T-helper 17 cell (primary cell): ENCODE measurements around the gene PEAR1. TPM values are rescaled to one million over a fixed set of nuclear protein-coding genes. Genes with fewer than 3 reads are reported as not detected.

Source experiments
- ATAC-seq: fragments of 150-1000 bp; cut with Tn5 transposase; 2 replicates; pipeline ENCODE4 v1.10.0; 2021; ENCODE audit warnings: mild to moderate bottlenecking, moderate library complexity
- DNase-seq, 3 donors: peaks; one replicate each; pipeline versions ENCODE4 v3.0.0 to v3.0.0-alpha.2; 2020 to 2021
- H3K9me3 ChIP-seq: one replicate; pipeline ENCODE4 v1.7.0; 2013; ENCODE audit warnings: low read length, mild to moderate bottlenecking; ENCODE audit not compliant: control insufficient read depth, poor library complexity, severe bottlenecking
- H3K27ac Mint-ChIP-seq: one replicate; pipeline ENCODE4 v1.8.0; 2022; ENCODE audit warnings: mild to moderate bottlenecking, moderate library complexity, mixed read lengths
- H3K27me3 Mint-ChIP-seq: one replicate; pipeline ENCODE4 v1.8.0; 2022; ENCODE audit warnings: mixed read lengths
- H3K36me3 Mint-ChIP-seq: one replicate; pipeline ENCODE4 v1.8.0; 2022; ENCODE audit warnings: low read depth, mixed read lengths
- H3K4me1 Mint-ChIP-seq: one replicate; pipeline ENCODE4 v1.8.0; 2022; ENCODE audit warnings: mild to moderate bottlenecking, mixed read lengths
- H3K4me3 Mint-ChIP-seq: one replicate; pipeline ENCODE4 v1.8.0; 2022; ENCODE audit warnings: mild to moderate bottlenecking, moderate library complexity, mixed read lengths
- total RNA-seq, 4 donors: library from RNA in 2 of 4; stranded (reverse) in 2 of 4; gene quantifications; one replicate each; pipeline ENCODE4 v1.2.3 and lab custom pipeline; 2022 to 2026

PEAR1 gene
- total RNA-seq, 2 donors from 2014 or later = 0.42 to 17.7 TPM

DNA sequence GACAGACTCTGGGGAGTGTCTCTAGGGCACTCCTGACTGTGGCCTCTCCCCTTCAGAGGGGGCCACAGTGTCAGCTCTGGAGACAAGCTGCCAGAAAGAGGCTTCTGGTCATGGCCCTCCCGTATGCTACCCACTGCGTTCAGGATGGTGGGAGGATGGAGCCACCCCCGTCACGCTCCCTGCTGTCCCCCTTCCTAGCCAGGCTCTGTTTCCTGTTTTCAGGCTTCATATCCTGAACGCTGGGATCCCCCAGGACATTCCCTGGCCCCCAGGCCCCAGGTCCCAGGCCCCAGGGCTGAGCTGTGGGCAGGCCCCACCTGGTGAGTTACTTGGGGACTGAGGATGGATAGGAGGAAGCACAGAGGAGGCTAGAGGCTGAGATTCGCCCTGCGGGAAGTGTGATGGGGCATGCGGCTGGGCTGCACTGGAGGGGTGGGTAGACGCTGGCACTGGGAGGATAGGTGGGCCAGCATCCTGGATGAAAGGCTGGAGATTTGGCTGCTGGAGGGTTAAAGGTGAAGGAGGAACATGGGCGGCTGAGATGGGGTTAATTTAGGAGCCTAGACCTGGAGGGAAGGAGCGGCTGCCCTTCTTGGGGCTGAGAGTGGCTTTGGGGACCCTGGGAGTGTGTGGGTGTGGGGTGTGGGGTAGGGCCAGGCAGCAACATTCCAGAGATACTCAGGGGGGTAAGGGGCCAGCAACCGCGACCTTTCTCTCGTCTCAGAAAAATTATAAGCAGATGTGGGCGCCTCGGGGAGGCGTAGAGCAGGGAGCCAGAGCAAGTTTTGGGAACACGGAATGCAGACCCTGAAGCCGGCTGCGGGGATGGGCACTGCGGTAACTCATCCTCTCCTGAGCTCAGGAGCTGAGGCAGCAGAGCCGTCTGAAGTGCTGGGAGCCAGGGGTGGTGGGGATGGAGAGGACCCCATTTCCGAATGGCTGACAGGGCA, 8.7 kb downstream of the PEAR1 start:
- H3K4me3 Mint-ChIP-seq = no peak overlapping the region
- H3K27me3 Mint-ChIP-seq = peaks cover 49% of the 10 kb centered on the region
- DNase-seq (no peak), ATAC-seq (no peak)
- no peaks in the 10 kb centered on the region for H3K9me3 ChIP-seq
- no peak overlapping the region for H3K27ac Mint-ChIP-seq
- H3K4me1 Mint-ChIP-seq = peaks cover 15% of the 10 kb centered on the region
- H3K36me3 Mint-ChIP-seq = peaks cover 6% of the 10 kb centered on the region

DNA sequence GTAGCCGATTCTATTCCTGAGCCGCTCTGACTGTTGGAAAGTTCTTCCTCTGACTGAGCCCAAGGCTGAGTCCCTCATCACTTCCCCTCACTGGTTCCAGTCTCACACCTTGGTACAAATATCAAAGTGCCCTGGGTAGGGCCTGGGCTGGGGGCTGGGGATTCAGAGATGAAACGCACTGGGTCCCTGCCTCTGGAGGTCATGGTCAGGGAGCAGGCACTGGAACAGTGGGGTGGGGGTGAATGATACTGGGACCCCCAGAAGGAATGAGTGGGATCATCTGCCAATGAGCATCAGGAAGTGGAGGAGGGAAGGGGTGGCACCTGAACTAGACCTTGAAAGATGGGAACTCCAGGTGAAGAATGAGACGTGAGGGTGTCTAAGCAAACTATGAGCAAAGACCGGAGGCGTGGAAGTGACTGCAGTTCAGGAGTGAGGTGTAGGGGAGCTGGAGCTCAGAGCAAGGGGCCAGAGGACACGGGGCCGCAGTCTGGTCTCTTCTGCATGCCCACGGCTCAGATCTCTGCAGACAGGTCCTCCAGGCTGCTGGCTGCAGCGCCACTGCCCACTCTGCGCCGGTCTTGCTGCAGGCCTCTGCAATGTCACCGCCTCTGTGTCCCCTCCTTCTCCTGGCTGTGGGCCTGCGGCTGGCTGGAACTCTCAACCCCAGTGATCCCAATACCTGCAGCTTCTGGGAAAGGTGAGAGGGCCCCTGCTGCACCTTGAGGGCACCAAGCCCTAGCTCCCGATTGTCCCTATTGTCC, 10.0 kb downstream of the PEAR1 start:
- Mint-ChIP-seq H3K27me3 (peaks cover 40% of the 10 kb centered on the region), H3K36me3 (peaks cover 5% of the 10 kb centered on the region), H3K27ac (no peak overlapping the region), H3K4me3 (no peak overlapping the region), H3K4me1 (peaks cover 9% of the 10 kb centered on the region)
- no peaks in the 10 kb centered on the region for H3K9me3 ChIP-seq
- DNase-seq (no peak), ATAC-seq (no peak)

DNA sequence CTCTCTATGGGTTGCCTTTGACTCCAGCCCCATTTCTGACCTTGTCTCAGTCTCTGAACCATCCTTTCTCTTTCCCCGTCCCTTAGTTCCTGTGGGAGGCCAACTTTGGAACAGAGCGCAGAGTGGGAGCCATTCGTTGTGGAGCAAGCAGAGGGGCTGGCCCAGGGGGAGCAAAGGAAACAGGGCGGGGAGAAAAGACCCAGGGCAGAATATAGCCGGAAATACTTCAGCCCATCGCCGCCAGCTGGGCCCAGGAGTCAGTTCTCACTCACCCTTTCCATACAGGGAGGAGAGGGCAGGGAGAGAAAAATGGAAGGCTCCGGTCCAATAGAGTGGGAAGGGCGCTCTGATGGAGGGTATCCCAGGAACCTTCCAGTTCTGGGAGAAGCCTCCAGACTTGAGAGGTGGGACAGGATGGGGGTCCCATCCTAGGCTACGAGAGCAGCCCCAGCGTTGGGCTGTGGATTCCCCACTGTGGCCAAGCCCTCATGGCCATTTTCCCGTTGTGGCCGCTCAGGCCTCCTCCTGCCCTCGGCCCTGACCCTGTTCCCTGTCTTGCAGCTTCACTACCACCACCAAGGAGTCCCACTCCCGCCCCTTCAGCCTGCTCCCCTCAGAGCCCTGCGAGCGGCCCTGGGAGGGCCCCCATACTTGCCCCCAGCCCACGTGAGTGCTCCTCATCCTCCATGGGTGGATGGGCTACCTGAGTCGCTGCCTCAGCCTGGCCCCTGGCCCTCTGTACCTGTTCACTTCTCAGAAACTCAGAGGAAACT, 10.9 kb downstream of the PEAR1 start:
- DNase-seq = no peak
- peaks cover 36% of the 10 kb centered on the region for H3K27me3 Mint-ChIP-seq
- no peak overlapping the region for H3K4me3 Mint-ChIP-seq
- peaks cover 7% of the 10 kb centered on the region for H3K4me1 Mint-ChIP-seq
- H3K9me3 ChIP-seq = no peaks in the 10 kb centered on the region
- H3K27ac Mint-ChIP-seq = no peak overlapping the region
- ATAC-seq = no peak
- peaks cover 3% of the 10 kb centered on the region for H3K36me3 Mint-ChIP-seq

DNA sequence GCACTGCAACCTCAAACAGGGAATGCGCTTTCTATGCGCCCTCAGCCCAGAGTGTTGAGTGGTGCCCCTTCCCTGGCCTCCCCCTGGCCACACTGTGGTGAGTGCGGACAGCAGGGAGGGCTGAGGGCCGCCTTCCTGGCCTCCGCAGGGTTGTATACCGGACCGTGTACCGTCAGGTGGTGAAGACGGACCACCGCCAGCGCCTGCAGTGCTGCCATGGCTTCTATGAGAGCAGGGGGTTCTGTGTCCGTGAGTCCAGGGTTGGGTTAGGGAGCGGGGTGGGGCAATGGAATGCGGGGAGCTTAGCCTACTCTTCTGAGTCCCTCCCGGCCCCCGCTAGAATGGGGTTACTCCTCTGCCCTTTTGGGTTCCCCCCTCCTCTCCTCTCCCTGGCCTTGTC, 11.7 kb downstream of the PEAR1 start:
- H3K36me3 Mint-ChIP-seq = peaks cover 3% of the 10 kb centered on the region

DNA sequence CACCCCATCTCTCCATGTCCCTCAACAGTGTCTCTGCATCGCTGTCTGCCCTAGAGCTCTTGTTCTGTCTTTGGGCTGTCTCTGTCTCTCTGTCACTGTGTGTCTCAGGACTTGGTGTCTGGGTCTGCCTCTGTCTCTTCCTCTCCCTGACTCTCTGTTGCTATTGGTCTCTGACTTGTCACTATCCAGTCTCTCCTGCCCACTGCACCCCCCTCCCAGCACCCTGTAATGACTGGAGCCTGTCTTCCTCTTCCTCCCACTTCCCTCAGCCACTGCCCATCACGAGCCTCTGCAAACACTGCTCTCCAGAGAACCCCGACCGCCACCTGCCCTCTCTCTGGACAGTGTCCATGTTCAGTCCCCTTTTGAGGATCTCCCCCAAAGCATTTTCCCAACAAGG, 12.1 kb downstream of the PEAR1 start:
- Mint-ChIP-seq H3K27ac (no peak overlapping the region), H3K36me3 (peaks cover 3% of the 10 kb centered on the region), H3K27me3 (peaks cover 40% of the 10 kb centered on the region), H3K4me3 (no peak overlapping the region), H3K4me1 (peaks cover 9% of the 10 kb centered on the region)
- DNase-seq (no peak), ATAC-seq (no peak)
- H3K9me3 ChIP-seq = no peaks in the 10 kb centered on the region

More for the DNA sequence above, 11.7 kb downstream of the PEAR1 start:
- Mint-ChIP-seq H3K4me3 (no peak overlapping the region), H3K27me3 (peaks cover 36% of the 10 kb centered on the region), H3K4me1 (peaks cover 7% of the 10 kb centered on the region), H3K27ac (no peak overlapping the region)
- ATAC-seq (no peak), DNase-seq (no peak)
- no peaks in the 10 kb centered on the region for H3K9me3 ChIP-seq

DNA sequence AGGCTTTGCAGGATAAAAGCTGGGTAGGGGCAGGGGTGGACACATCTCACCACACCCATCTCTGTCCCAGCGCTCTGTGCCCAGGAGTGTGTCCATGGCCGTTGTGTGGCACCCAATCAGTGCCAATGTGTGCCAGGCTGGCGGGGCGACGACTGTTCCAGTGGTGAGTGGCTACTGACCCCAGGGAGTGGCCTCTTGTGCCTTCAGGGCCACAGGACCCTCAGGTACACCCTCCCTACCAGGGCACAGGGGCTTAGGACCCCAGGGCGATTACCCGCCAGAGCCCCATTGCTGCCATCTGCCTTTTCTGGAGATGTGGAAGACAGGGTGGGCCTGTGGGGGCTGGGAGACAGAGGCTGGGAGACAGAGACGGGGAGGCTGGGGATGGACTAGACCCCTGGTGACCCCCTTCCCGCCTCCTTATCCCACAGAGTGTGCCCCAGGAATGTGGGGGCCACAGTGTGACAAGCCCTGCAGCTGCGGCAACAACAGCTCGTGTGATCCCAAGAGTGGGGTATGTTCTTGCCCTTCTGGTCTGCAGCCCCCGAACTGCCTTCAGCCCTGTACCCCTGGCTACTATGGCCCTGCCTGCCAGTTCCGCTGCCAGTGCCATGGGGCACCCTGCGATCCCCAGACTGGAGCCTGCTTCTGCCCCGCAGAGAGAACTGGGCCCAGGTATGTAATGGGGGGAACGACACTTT, 12.8 kb downstream of the PEAR1 start:
- no peak for DNase-seq
- ATAC-seq = no peak
- Mint-ChIP-seq H3K4me3 (no peak overlapping the region), H3K36me3 (peaks cover 3% of the 10 kb centered on the region), H3K4me1 (peaks cover 9% of the 10 kb centered on the region), H3K27ac (no peak overlapping the region), H3K27me3 (peaks cover 43% of the 10 kb centered on the region)
- H3K9me3 ChIP-seq = no peaks in the 10 kb centered on the region

DNA sequence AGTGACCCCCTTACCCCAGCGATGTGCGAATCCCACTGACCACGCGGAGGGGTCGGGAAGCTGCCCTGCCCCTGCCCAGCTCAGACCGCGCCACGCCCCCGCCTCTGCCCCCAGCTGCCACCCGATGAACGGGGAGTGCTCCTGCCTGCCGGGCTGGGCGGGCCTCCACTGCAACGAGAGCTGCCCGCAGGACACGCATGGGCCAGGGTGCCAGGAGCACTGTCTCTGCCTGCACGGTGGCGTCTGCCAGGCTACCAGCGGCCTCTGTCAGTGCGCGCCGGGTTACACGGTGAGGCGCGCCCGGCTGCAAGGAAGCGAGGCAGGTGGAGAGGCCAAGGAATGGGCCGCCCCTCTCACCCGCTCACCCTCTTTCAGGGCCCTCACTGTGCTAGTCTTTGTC, 15.0 kb downstream of the PEAR1 start:
- no peak for ATAC-seq
- Mint-ChIP-seq H3K27me3 (peaks cover 43% of the 10 kb centered on the region), H3K4me3 (no peak overlapping the region), H3K27ac (no peak overlapping the region), H3K4me1 (peaks cover 9% of the 10 kb centered on the region), H3K36me3 (peaks cover 3% of the 10 kb centered on the region)
- no peaks in the 10 kb centered on the region for H3K9me3 ChIP-seq
- no peak for DNase-seq

DNA sequence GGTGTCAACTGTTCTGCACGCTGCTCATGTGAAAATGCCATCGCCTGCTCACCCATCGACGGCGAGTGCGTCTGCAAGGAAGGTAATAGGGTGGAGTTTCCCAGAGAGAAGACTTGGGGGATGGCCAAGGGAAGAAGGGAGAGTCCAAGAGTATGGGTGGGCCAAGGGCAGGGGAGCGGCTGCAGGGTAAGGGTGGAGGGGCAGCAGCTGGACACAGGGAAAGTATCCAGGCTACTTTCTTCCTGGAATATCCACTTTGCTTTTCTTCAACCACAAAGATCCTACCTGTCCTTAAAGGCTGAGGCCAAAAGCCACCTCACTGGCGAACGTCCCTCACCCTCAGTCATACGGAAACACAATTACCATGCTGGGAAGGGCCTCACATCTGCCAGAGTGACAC, 15.4 kb downstream of the PEAR1 start:
- no peaks in the 10 kb centered on the region for H3K9me3 ChIP-seq
- DNase-seq (no peak), ATAC-seq (no peak)
- H3K36me3 Mint-ChIP-seq = peaks cover 3% of the 10 kb centered on the region
- no peak overlapping the region for H3K4me3 Mint-ChIP-seq
- peaks cover 47% of the 10 kb centered on the region for H3K27me3 Mint-ChIP-seq
- H3K27ac Mint-ChIP-seq = no peak overlapping the region
- peaks cover 9% of the 10 kb centered on the region for H3K4me1 Mint-ChIP-seq

DNA sequence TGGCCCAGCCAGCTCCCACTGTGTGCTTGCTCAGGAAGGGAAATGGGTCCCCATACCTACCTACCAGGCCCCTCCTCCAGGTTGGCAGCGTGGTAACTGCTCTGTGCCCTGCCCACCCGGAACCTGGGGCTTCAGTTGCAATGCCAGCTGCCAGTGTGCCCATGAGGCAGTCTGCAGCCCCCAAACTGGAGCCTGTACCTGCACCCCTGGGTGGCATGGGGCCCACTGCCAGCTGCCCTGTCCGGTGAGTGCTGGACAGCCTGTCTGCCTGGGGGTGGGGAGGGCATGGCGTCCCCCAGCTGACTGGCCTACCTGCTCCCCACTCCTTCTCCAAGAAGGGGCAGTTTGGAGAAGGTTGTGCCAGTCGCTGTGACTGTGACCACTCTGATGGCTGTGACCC, 16.2 kb downstream of the PEAR1 start:
- H3K27ac Mint-ChIP-seq = no peak overlapping the region
- ATAC-seq = no peak
- H3K4me3 Mint-ChIP-seq = no peak overlapping the region
- peaks cover 9% of the 10 kb centered on the region for H3K4me1 Mint-ChIP-seq
- no peaks in the 10 kb centered on the region for H3K9me3 ChIP-seq
- peaks cover 54% of the 10 kb centered on the region for H3K27me3 Mint-ChIP-seq
- no peak for DNase-seq
- H3K36me3 Mint-ChIP-seq = peaks cover 3% of the 10 kb centered on the region

DNA sequence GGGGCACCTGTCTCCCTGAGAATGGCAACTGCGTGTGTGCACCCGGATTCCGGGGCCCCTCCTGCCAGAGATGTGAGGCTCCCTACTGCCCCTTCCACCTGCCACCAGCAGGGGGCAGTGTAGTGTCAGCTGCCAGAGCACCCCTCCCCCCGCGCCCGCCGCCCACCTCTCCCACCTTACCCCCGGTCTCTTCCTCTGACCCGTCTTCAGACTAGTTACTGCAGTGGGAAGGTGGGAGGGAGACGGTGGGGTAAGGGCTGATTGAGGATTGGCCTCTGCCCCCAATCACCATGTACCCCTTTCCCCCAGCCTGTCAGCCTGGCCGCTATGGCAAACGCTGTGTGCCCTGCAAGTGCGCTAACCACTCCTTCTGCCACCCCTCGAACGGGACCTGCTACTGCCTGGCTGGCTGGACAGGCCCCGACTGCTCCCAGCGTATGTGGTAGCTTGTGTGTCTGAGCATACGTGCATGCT, 16.8 kb downstream of the PEAR1 start:
- peak; percentile 79 for ATAC-seq
- Mint-ChIP-seq H3K4me1 (peaks cover 10% of the 10 kb centered on the region), H3K36me3 (peaks cover 3% of the 10 kb centered on the region), H3K27me3 (peaks cover 60% of the 10 kb centered on the region), H3K4me3 (no peak overlapping the region), H3K27ac (no peak overlapping the region)
- peak; percentile 49 to 60 (median 56) for DNase-seq
- no peaks in the 10 kb centered on the region for H3K9me3 ChIP-seq

DNA sequence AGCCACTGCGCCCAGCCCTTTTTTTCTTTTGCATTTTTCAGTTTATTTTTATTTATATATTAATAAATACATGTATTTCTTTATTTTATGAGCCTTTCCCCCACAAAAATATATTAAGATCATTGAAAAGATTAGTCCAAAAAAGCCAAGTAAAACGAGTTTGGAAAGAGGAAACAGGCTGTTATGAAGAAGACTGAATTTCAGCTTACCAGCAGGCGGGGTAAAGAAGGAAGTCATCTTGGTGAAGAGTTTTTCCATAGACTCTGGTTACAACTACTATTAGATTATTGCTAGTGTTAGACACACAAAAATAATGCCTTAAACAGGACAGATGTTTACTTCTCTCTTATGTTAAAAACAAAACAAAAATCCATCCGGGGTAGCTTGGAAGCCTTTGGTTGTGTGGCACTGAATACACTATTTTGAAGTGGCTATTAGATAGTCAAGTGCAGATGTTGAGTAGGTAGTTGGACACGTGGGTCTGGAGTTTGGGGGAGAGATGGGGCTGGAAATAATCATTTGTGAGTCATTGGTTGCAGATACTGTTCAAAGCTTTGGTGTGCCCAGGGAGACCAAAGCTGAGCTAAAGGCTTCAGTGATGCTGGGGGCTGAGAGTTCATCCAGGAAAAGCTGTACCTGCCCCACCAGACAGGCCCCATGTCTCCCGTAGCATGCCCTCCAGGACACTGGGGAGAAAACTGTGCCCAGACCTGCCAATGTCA, 18.2 kb downstream of the PEAR1 start:
- Mint-ChIP-seq H3K27ac (no peak overlapping the region), H3K4me1 (peaks cover 8% of the 10 kb centered on the region), H3K4me3 (no peak overlapping the region), H3K27me3 (peaks cover 64% of the 10 kb centered on the region), H3K36me3 (peaks cover 3% of the 10 kb centered on the region)
- ATAC-seq (no peak), DNase-seq (no peak)
- H3K9me3 ChIP-seq = no peaks in the 10 kb centered on the region

DNA sequence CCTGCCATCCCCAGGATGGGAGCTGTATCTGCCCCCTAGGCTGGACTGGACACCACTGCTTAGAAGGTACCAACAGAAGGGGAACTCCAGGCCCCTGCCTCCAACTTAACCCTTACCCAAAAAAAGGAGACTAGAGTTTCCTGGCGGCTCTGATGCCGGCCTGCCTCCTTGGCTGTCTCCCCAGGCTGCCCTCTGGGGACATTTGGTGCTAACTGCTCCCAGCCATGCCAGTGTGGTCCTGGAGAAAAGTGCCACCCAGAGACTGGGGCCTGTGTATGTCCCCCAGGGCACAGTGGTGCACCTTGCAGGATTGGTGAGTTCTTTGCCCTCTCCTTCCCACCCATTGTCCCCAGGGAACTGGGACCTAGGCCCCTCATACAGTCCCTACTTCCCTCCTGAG, 18.8 kb downstream of the PEAR1 start:
- H3K27me3 Mint-ChIP-seq = peaks cover 64% of the 10 kb centered on the region
- no peak overlapping the region for H3K27ac Mint-ChIP-seq
- H3K9me3 ChIP-seq = no peaks in the 10 kb centered on the region
- H3K4me3 Mint-ChIP-seq = no peak overlapping the region
- H3K4me1 Mint-ChIP-seq = peaks cover 4% of the 10 kb centered on the region
- DNase-seq (no peak), ATAC-seq (no peak)
- H3K36me3 Mint-ChIP-seq = no peaks in the 10 kb centered on the region
